ENCODE data around the gene SPOCK1. TPM values are rescaled to one million over a fixed set of nuclear protein-coding genes. Genes with fewer than 3 reads are reported as not detected.

The SPOCK1 gene
- total RNA-seq, 1 donor from 2014 or later, result 1.0 TPM

GRCh38 chr5:137096149-137097103 lies 402.7 kb downstream of the SPOCK1 start:
- no peak for DNase-seq

GRCh38 chr5:137095597-137095996 lies 403.5 kb downstream of the SPOCK1 start:
- no peak for DNase-seq

- no peak for DNase-seq
Observed at GRCh38 chr5:137092831-137093230, 406.3 kb downstream of the SPOCK1 start.

GRCh38 chr5:137091472-137091871 lies 407.7 kb downstream of the SPOCK1 start:
- DNase-seq, result no peak

- no peak for DNase-seq
Observed at GRCh38 chr5:137090721-137091120, 408.4 kb downstream of the SPOCK1 start.

GRCh38 chr5:137090151-137090550 lies 409.0 kb downstream of the SPOCK1 start:
- no peak for DNase-seq

GRCh38 chr5:137088175-137088574 lies 411.0 kb downstream of the SPOCK1 start:
- no peak for DNase-seq

- DNase-seq, result no peak
Observed at GRCh38 chr5:137086342-137086741, 412.8 kb downstream of the SPOCK1 start.

GRCh38 chr5:137085206-137085605 lies 413.9 kb downstream of the SPOCK1 start:
- no peak for DNase-seq

GRCh38 chr5:137084016-137084415 lies 415.1 kb downstream of the SPOCK1 start:
- no peak for DNase-seq

GRCh38 chr5:137082951-137083350 lies 416.2 kb downstream of the SPOCK1 start:
- no peak for DNase-seq

GRCh38 chr5:137078171-137078665 lies 420.9 kb downstream of the SPOCK1 start:
- no peak for DNase-seq

GRCh38 chr5:137075163-137075970 lies 423.8 kb downstream of the SPOCK1 start:
- DNase-seq, result peak; percentile 61

- DNase-seq, result peak; percentile 31
Observed at GRCh38 chr5:137073189-137073588, 425.9 kb downstream of the SPOCK1 start.

- DNase-seq, result peak; percentile 40
Observed at GRCh38 chr5:137072361-137073115, 426.6 kb downstream of the SPOCK1 start.

- DNase-seq, result peak; percentile 38
Observed at GRCh38 chr5:137071931-137072330, 427.2 kb downstream of the SPOCK1 start.

- DNase-seq, result no peak
Observed at GRCh38 chr5:137071526-137071925, 427.6 kb downstream of the SPOCK1 start.

GRCh38 chr5:137070521-137070920 lies 428.6 kb downstream of the SPOCK1 start:
- no peak for DNase-seq

- no peak for DNase-seq
Observed at GRCh38 chr5:137069358-137069757, 429.8 kb downstream of the SPOCK1 start.

- peak; percentile 52 for DNase-seq
Observed at GRCh38 chr5:137061382-137061781, 437.7 kb downstream of the SPOCK1 start.

GRCh38 chr5:137058089-137058488 lies 441.0 kb downstream of the SPOCK1 start:
- DNase-seq, result no peak

GRCh38 chr5:137056676-137057075 lies 442.4 kb downstream of the SPOCK1 start:
- no peak for DNase-seq

Measured in dermis blood vessel endothelial cell (primary cell).